GM23248 (cell line): ENCODE measurements around the gene PLCB4. TPM values are rescaled to one million over a fixed set of nuclear protein-coding genes. Genes with fewer than 3 reads are reported as not detected.
A peak's percentile ranks its signal among the peaks of the same experiment; 100 is the strongest.

Source experiments
- DNase-seq: peaks from one replicate; pipeline ENCODE4 v3.0.0-alpha.2; 2015
- H2AFZ ChIP-seq: fragments of 200-600 bp; sonication (generic); 2 replicates; pipeline ENCODE4 v1.6.1; 2016; ENCODE audit warnings: antibody characterized with exemption
- H3F3A ChIP-seq: fragments of 200-600 bp; sonication (generic); 2 replicates; pipeline ENCODE4 v1.6.1; 2016; ENCODE audit warnings: mild to moderate bottlenecking, antibody characterized with exemption, mixed run types; ENCODE audit not compliant: insufficient read depth
- H3K27ac ChIP-seq: fragments of 200-600 bp; sonication (generic); 2 replicates; pipeline ENCODE4 v1.5.1; 2016; ENCODE audit warnings: mild to moderate bottlenecking
- H3K27me3 ChIP-seq: fragments of 200-600 bp; sonication (generic); replicated peaks from 2 replicates; pipeline ENCODE4 v1.6.1; 2016; ENCODE audit warnings: mild to moderate bottlenecking; ENCODE audit not compliant: insufficient read depth
- H3K36me3 ChIP-seq: fragments of 200-600 bp; sonication (generic); 2 replicates; pipeline ENCODE4 v1.6.1; 2016; ENCODE audit warnings: low read depth, mild to moderate bottlenecking
- H3K4me1 ChIP-seq: fragments of 200-600 bp; sonication (generic); 2 replicates; pipeline ENCODE4 v1.6.1; 2016; ENCODE audit warnings: mild to moderate bottlenecking; ENCODE audit not compliant: insufficient read depth
- H3K4me2 ChIP-seq: fragments of 200-600 bp; sonication (generic); one replicate; pipeline ENCODE4 v1.6.1; 2016; ENCODE audit warnings: mild to moderate bottlenecking; ENCODE audit not compliant: unreplicated experiment
- H3K4me3 ChIP-seq: fragments of 200-600 bp; sonication (generic); 2 replicates; pipeline ENCODE4 v1.5.1; 2016; ENCODE audit warnings: mild to moderate bottlenecking
- H3K79me2 ChIP-seq: fragments of 200-600 bp; sonication (generic); 2 replicates; pipeline ENCODE4 v1.6.1; 2016; ENCODE audit warnings: mild to moderate bottlenecking; ENCODE audit not compliant: insufficient read depth
- H3K9ac ChIP-seq: fragments of 200-600 bp; sonication (generic); 2 replicates; pipeline ENCODE4 v1.6.1; 2016; ENCODE audit warnings: mild to moderate bottlenecking
- H3K9me2 ChIP-seq: fragments of 200-600 bp; sonication (generic); 2 replicates; pipeline ENCODE4 v1.6.1; 2016; ENCODE audit warnings: mixed run types, mild to moderate bottlenecking, moderate library complexity; ENCODE audit not compliant: insufficient read depth
- H3K9me3 ChIP-seq: fragments of 200-600 bp; sonication (generic); one replicate; pipeline ENCODE4 v1.6.1; 2017; ENCODE audit warnings: low read depth
- H4K20me1 ChIP-seq: fragments of 200-600 bp; sonication (generic); 2 replicates; pipeline ENCODE4 v1.6.0; 2016; ENCODE audit not compliant: insufficient read depth
- EZH2 ChIP-seq: fragments of 200-600 bp; sonication (generic); IDR thresholded peaks from 2 replicates; pipeline ENCODE4 v1.6.1; 2018; ENCODE audit warnings: antibody characterized with exemption, mild to moderate bottlenecking; ENCODE audit not compliant: insufficient read depth, poor library complexity, severe bottlenecking
- EZH2phosphoT487 ChIP-seq: fragments of 200-600 bp; sonication (generic); IDR thresholded peaks from 2 replicates; pipeline ENCODE4 v1.6.1; 2018; ENCODE audit warnings: antibody characterized with exemption, moderate library complexity, mild to moderate bottlenecking, low read depth; ENCODE audit not compliant: insufficient read depth
- WGBS, 2 experiments: methylation state at CpG; one replicate each; pipeline ENCODE4 v1.1.6; 2015 to 2017; ENCODE audit warnings: low lambda C conversion rate in 2 of 2, low coverage in 1 of 2; ENCODE audit errors: missing lambda C conversion rate in 2 of 2; 5-methylcytosine and 5-hydroxymethylcytosine counted together
- in situ Hi-C: fragments of 300-500 bp; cut with MboI; formaldehyde crosslinking; loops from 2 replicates; pipeline ENCODE4 v1.15.0; 2020
- polyA plus RNA-seq: library from polyadenylated mRNA; unstranded; fragments of >200 nt; fragmentation: Nextera tagmentation; extraction: Ambion mirVana; gene quantifications from 2 replicates; pipeline ENCODE4 v1.2.1, GENCODE V29; 2016
- total RNA-seq: library from RNA; depleted of rRNA; stranded (reverse); fragments of >200 nt; shearing (Covaris generic); gene quantifications from 2 replicates; pipeline ENCODE4 v1.2.3, GENCODE V29; 2014

Gene PLCB4
- total and polyA plus RNA-seq, 2 experiments from 2014 or later, result 5.0 to 9.5 TPM

GRCh38 chr20:9147547-9148024 lies 78.7 kb downstream of the PLCB4 start:
- no peaks in the 10 kb centered on the region for H3K27me3 ChIP-seq
- DNase-seq, result peak; percentile 81
- no peaks in the 10 kb centered on the region for H3K9me2 ChIP-seq
- no peaks in the 10 kb centered on the region for H4K20me1 ChIP-seq
- no peaks in the 10 kb centered on the region; the same call in 1 of the 2 replicates for H3F3A ChIP-seq
- no peaks in the 10 kb centered on the region for H3K79me2 ChIP-seq
- TF ChIP-seq EZH2 (no peak), EZH2phosphoT487 (no peak)
- no peak overlapping the region for H2AFZ ChIP-seq
- H3K36me3 ChIP-seq, result no peaks in the 10 kb centered on the region
- H3K27ac ChIP-seq, result peak overlapping the region; percentile 27
- no peak overlapping the region for H3K4me3 ChIP-seq
- WGBS, 2 experiments, result 53 to 64% methylated on average over 2 of the region's 2 CpGs
- in situ Hi-C loops, result no loop called here
- H3K9me3 ChIP-seq, result no peaks in the 10 kb centered on the region
- no peak overlapping the region for H3K9ac ChIP-seq
- H3K4me1 ChIP-seq, result 0 out of 2 replicates have a peak, but pooled peaks cover 12% of the 10 kb centered on the region
- peak overlapping the region; percentile 1 for H3K4me2 ChIP-seq

- no peak overlapping the region for H2AFZ ChIP-seq
- no peaks in the 10 kb centered on the region for H3K9me2 ChIP-seq
- H3K4me3 ChIP-seq, result no peak overlapping the region
- in situ Hi-C loops, result no loop called here
- 92% methylated on average over 3 of the region's 3 CpGs for WGBS, 2 experiments
- DNase-seq, result no peak
- no peaks in the 10 kb centered on the region for H3K9me3 ChIP-seq
- H3K4me1 ChIP-seq, result 0 out of 2 replicates have a peak, but pooled peaks cover 12% of the 10 kb centered on the region
- H3K27ac ChIP-seq, result peak overlapping the region; percentile 27; the same call in 1 of the 2 replicates
- H4K20me1 ChIP-seq, result no peaks in the 10 kb centered on the region
- TF ChIP-seq EZH2 (no peak), EZH2phosphoT487 (no peak)
- H3K36me3 ChIP-seq, result no peaks in the 10 kb centered on the region
- H3K79me2 ChIP-seq, result no peaks in the 10 kb centered on the region
- H3F3A ChIP-seq, result no peaks in the 10 kb centered on the region; the same call in 1 of the 2 replicates
- no peaks in the 10 kb centered on the region for H3K27me3 ChIP-seq
- H3K9ac ChIP-seq, result no peak overlapping the region
- no peak overlapping the region for H3K4me2 ChIP-seq
Measured at GRCh38 chr20:9148291-9148690, 79.4 kb downstream of the PLCB4 start.

- H3K9me3 ChIP-seq, result no peaks in the 10 kb centered on the region
- H3K27me3 ChIP-seq, result no peaks in the 10 kb centered on the region
- no peak for DNase-seq
- no peak overlapping the region for H3K9ac ChIP-seq
- 90 to 91% methylated on average over 3 of the region's 3 CpGs for WGBS, 2 experiments
- H3F3A ChIP-seq, result no peaks in the 10 kb centered on the region; the same call in 1 of the 2 replicates
- H3K27ac ChIP-seq, result no peak overlapping the region
- no peak overlapping the region for H3K4me3 ChIP-seq
- TF ChIP-seq EZH2 (no peak), EZH2phosphoT487 (no peak)
- in situ Hi-C loops, result no loop called here
- no peaks in the 10 kb centered on the region for H3K79me2 ChIP-seq
- no peaks in the 10 kb centered on the region for H3K9me2 ChIP-seq
- H4K20me1 ChIP-seq, result no peaks in the 10 kb centered on the region
- H2AFZ ChIP-seq, result no peak overlapping the region
- H3K4me2 ChIP-seq, result no peak overlapping the region
- H3K4me1 ChIP-seq, result 0 out of 2 replicates have a peak, but pooled peaks cover 12% of the 10 kb centered on the region
- H3K36me3 ChIP-seq, result no peaks in the 10 kb centered on the region
Measured at GRCh38 chr20:9149087-9149486, 80.2 kb downstream of the PLCB4 start.

GRCh38 chr20:9149796-9150195 lies 80.9 kb downstream of the PLCB4 start:
- Histone ChIP-seq H4K20me1 (no peaks in the 10 kb centered on the region), H3K4me1 (0 out of 2 replicates have a peak, but pooled peaks cover 12% of the 10 kb centered on the region), H3K27ac (no peak overlapping the region), H3K27me3 (no peaks in the 10 kb centered on the region), H3K79me2 (no peaks in the 10 kb centered on the region), H3K4me2 (no peak overlapping the region), H3K9me2 (no peaks in the 10 kb centered on the region), H3F3A (no peaks in the 10 kb centered on the region; the same call in 1 of the 2 replicates), H3K36me3 (no peaks in the 10 kb centered on the region), H2AFZ (no peak overlapping the region), H3K4me3 (no peak overlapping the region), H3K9me3 (no peaks in the 10 kb centered on the region), H3K9ac (no peak overlapping the region)
- no peak for TF ChIP-seq EZH2phosphoT487
- TF ChIP-seq EZH2, result no peak
- DNase-seq, result no peak
- in situ Hi-C loops, result no loop called here
- 81 to 85% methylated on average over 4 of the region's 4 CpGs for WGBS, 2 experiments
